Measurements from ENCODE around the gene PRRG4. TPM values are rescaled to one million over a fixed set of nuclear protein-coding genes. Genes with fewer than 3 reads are reported as not detected.
"Not testable (repeated sequence)": the region's sequence is repeated elsewhere in the genome, so short reads cannot be mapped to it uniquely, and the experiment has no call there.

PRRG4 gene
- total and polyA plus RNA-seq, 2 experiments from 2014 or later = 1.6 to 1.9 TPM

GRCh38 chr11:32823617-32824016 is 6.1 kb upstream of the PRRG4 start:
- not testable (repeated sequence) for ATAC-seq; H3K4me1 Mint-ChIP-seq; H3F3A ChIP-seq (replicated peaks; ENCODE audit: low read depth); H4K20me1 ChIP-seq (replicated peaks; ENCODE audit: insufficient read depth); H3K4me2 ChIP-seq; H3K27ac Mint-ChIP-seq; DNase-seq (ENCODE audit: low spot score); H3K36me3 Mint-ChIP-seq (ENCODE audit: low read depth); H3K27me3 Mint-ChIP-seq (ENCODE audit: insufficient read depth, low read depth, poor library complexity); H3K4me3 Mint-ChIP-seq; H3K9me2 ChIP-seq (ENCODE audit: insufficient read depth); H3K4me1 ChIP-seq (ENCODE audit: insufficient read depth); H3K36me3 ChIP-seq (ENCODE audit: insufficient read depth); H3K9me3 Mint-ChIP-seq; H3K27me3 ChIP-seq (ENCODE audit: insufficient read depth); H3K4me3 ChIP-seq; H3K27ac ChIP-seq (ENCODE audit: low read depth); H2AFZ ChIP-seq; H3K79me2 ChIP-seq (replicated peaks; ENCODE audit: insufficient read depth)

DNA sequence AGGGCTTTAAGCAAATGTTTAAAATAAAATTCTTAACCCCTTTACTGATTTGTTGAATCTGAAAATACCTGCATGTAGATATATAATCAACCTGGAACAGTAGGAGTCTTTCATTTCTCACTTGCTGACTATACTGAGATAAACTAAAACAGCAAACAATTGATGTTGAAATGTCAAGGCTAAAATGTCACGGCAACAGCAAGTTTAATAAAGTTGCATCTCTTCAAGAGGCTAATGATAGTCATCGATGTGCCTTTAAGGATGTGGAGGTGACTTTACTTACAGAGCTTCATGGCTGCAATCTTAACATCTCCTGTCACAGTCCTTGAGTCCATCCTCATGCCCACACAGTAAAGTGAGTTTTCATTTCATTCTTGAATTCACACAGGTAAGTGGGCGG is 3.6 kb upstream of the PRRG4 start:
- peaks cover 18% of the 10 kb centered on the region for H3K27me3 Mint-ChIP-seq (ENCODE audit: insufficient read depth, low read depth, poor library complexity)
- no peak for ATAC-seq
- TF ChIP-seq STAT1 (IDR thresholded peaks at IDR 0.05; ENCODE audit: unreplicated experiment) (no peak), NANOG (IDR thresholded peaks at IDR 0.05; ENCODE audit: borderline replicate concordance) (no peak), EZH2phosphoT487 (IDR thresholded peaks at IDR 0.05; ENCODE audit: unreplicated experiment) (no peak), EZH2 (IDR thresholded peaks at IDR 0.05; ENCODE audit: low read depth, unreplicated experiment) (no peak), CREB1 (CRISPR knock-in tag; IDR thresholded peaks at IDR 0.05; ENCODE audit: low read depth) (no peak), ZNF331 (CRISPR knock-in tag; IDR thresholded peaks at IDR 0.05; ENCODE audit: low read depth) (no peak)
- TF ChIP-seq, protein P1, sequence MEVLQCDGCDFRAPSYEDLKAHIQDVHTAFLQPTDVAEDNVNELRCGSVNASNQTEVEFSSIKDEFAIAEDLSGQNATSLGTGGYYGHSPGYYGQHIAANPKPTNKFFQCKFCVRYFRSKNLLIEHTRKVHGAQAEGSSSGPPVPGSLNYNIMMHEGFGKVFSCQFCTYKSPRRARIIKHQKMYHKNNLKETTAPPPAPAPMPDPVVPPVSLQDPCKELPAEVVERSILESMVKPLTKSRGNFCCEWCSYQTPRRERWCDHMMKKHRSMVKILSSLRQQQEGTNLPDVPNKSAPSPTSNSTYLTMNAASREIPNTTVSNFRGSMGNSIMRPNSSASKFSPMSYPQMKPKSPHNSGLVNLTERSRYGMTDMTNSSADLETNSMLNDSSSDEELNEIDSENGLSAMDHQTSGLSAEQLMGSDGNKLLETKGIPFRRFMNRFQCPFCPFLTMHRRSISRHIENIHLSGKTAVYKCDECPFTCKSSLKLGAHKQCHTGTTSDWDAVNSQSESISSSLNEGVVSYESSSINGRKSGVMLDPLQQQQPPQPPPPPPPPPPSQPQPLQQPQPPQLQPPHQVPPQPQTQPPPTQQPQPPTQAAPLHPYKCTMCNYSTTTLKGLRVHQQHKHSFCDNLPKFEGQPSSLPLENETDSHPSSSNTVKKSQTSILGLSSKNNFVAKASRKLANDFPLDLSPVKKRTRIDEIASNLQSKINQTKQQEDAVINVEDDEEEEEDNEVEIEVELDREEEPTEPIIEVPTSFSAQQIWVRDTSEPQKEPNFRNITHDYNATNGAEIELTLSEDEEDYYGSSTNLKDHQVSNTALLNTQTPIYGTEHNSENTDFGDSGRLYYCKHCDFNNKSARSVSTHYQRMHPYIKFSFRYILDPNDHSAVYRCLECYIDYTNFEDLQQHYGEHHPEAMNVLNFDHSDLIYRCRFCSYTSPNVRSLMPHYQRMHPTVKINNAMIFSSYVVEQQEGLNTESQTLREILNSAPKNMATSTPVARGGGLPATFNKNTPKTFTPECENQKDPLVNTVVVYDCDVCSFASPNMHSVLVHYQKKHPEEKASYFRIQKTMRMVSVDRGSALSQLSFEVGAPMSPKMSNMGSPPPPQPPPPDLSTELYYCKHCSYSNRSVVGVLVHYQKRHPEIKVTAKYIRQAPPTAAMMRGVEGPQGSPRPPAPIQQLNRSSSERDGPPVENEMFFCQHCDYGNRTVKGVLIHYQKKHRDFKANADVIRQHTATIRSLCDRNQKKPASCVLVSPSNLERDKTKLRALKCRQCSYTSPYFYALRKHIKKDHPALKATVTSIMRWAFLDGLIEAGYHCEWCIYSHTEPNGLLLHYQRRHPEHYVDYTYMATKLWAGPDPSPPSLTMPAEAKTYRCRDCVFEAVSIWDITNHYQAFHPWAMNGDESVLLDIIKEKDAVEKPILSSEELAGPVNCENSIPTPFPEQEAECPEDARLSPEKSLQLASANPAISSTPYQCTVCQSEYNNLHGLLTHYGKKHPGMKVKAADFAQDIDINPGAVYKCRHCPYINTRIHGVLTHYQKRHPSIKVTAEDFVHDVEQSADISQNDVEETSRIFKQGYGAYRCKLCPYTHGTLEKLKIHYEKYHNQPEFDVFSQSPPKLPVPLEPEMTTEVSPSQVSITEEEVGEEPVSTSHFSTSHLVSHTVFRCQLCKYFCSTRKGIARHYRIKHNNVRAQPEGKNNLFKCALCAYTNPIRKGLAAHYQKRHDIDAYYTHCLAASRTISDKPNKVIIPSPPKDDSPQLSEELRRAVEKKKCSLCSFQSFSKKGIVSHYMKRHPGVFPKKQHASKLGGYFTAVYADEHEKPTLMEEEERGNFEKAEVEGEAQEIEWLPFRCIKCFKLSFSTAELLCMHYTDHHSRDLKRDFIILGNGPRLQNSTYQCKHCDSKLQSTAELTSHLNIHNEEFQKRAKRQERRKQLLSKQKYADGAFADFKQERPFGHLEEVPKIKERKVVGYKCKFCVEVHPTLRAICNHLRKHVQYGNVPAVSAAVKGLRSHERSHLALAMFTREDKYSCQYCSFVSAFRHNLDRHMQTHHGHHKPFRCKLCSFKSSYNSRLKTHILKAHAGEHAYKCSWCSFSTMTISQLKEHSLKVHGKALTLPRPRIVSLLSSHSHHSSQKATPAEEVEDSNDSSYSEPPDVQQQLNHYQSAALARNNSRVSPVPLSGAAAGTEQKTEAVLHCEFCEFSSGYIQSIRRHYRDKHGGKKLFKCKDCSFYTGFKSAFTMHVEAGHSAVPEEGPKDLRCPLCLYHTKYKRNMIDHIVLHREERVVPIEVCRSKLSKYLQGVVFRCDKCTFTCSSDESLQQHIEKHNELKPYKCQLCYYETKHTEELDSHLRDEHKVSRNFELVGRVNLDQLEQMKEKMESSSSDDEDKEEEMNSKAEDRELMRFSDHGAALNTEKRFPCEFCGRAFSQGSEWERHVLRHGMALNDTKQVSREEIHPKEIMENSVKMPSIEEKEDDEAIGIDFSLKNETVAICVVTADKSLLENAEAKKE (CRISPR knock-in tag; IDR thresholded peaks at IDR 0.05) = no peak
- TF ChIP-seq, protein P2, sequence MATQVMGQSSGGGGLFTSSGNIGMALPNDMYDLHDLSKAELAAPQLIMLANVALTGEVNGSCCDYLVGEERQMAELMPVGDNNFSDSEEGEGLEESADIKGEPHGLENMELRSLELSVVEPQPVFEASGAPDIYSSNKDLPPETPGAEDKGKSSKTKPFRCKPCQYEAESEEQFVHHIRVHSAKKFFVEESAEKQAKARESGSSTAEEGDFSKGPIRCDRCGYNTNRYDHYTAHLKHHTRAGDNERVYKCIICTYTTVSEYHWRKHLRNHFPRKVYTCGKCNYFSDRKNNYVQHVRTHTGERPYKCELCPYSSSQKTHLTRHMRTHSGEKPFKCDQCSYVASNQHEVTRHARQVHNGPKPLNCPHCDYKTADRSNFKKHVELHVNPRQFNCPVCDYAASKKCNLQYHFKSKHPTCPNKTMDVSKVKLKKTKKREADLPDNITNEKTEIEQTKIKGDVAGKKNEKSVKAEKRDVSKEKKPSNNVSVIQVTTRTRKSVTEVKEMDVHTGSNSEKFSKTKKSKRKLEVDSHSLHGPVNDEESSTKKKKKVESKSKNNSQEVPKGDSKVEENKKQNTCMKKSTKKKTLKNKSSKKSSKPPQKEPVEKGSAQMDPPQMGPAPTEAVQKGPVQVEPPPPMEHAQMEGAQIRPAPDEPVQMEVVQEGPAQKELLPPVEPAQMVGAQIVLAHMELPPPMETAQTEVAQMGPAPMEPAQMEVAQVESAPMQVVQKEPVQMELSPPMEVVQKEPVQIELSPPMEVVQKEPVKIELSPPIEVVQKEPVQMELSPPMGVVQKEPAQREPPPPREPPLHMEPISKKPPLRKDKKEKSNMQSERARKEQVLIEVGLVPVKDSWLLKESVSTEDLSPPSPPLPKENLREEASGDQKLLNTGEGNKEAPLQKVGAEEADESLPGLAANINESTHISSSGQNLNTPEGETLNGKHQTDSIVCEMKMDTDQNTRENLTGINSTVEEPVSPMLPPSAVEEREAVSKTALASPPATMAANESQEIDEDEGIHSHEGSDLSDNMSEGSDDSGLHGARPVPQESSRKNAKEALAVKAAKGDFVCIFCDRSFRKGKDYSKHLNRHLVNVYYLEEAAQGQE (IDR thresholded peaks at IDR 0.05; ENCODE audit: unreplicated experiment) = no peak
- TF ChIP-seq, protein P3, sequence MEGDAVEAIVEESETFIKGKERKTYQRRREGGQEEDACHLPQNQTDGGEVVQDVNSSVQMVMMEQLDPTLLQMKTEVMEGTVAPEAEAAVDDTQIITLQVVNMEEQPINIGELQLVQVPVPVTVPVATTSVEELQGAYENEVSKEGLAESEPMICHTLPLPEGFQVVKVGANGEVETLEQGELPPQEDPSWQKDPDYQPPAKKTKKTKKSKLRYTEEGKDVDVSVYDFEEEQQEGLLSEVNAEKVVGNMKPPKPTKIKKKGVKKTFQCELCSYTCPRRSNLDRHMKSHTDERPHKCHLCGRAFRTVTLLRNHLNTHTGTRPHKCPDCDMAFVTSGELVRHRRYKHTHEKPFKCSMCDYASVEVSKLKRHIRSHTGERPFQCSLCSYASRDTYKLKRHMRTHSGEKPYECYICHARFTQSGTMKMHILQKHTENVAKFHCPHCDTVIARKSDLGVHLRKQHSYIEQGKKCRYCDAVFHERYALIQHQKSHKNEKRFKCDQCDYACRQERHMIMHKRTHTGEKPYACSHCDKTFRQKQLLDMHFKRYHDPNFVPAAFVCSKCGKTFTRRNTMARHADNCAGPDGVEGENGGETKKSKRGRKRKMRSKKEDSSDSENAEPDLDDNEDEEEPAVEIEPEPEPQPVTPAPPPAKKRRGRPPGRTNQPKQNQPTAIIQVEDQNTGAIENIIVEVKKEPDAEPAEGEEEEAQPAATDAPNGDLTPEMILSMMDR (conservative IDR thresholded peaks at IDR 0.05; ENCODE audit: low read depth in 2 of 2) = no peak
- TF ChIP-seq, protein P4, sequence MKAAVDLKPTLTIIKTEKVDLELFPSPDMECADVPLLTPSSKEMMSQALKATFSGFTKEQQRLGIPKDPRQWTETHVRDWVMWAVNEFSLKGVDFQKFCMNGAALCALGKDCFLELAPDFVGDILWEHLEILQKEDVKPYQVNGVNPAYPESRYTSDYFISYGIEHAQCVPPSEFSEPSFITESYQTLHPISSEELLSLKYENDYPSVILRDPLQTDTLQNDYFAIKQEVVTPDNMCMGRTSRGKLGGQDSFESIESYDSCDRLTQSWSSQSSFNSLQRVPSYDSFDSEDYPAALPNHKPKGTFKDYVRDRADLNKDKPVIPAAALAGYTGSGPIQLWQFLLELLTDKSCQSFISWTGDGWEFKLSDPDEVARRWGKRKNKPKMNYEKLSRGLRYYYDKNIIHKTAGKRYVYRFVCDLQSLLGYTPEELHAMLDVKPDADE (IDR thresholded peaks at IDR 0.05) = no peak

More for the DNA sequence above, 3.6 kb upstream of the PRRG4 start:
- H2AFZ ChIP-seq = no peak overlapping the region
- H3K27ac Mint-ChIP-seq = no peak overlapping the region
- no peak for DNase-seq (ENCODE audit: low spot score)
- H3F3A ChIP-seq (replicated peaks; ENCODE audit: low read depth) = peaks cover 7% of the 10 kb centered on the region
- H4K20me1 ChIP-seq (replicated peaks; ENCODE audit: insufficient read depth) = no peaks in the 10 kb centered on the region
- no peak overlapping the region for H3K4me3 ChIP-seq
- H3K27me3 ChIP-seq (ENCODE audit: insufficient read depth) = peaks cover 24% of the 10 kb centered on the region
- no peaks in the 10 kb centered on the region for H3K9me2 ChIP-seq (ENCODE audit: insufficient read depth)
- H3K36me3 Mint-ChIP-seq (ENCODE audit: low read depth) = no peaks in the 10 kb centered on the region
- H3K4me1 Mint-ChIP-seq = peaks cover 10% of the 10 kb centered on the region; the same call in 2 of the 3 replicates
- no peak overlapping the region for H3K4me2 ChIP-seq
- H3K4me3 Mint-ChIP-seq = no peak overlapping the region
- H3K9me3 Mint-ChIP-seq = no peaks in the 10 kb centered on the region
- no peak overlapping the region for H3K27ac ChIP-seq (ENCODE audit: low read depth)
- H3K79me2 ChIP-seq (replicated peaks; ENCODE audit: insufficient read depth) = no peaks in the 10 kb centered on the region
- no peaks in the 10 kb centered on the region for H3K36me3 ChIP-seq (ENCODE audit: insufficient read depth)
- H3K4me1 ChIP-seq (ENCODE audit: insufficient read depth) = peaks cover 9% of the 10 kb centered on the region
